ENCODE measurements around the gene TRIM29.
A peak's percentile ranks its signal among the peaks of the same experiment; 100 is the strongest.

The TRIM29 gene

DNA sequence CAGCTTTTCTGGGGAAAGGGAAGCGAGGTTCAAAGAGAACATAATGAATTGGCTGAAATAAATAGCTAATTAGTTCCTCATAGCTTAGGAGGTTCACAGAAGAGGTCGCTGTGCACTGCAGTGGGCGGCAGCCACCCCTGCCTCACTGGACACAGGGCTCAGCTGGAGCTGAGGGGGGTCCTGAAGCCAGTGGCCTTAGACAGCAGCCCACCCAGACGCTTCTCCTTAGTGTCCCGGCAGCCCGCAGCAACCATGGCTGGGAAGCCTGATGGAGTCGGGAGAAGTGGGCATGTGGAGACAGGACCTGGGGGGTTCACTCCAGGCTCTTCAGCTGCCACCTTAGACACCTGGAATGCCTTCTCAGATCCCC, 75.4 kb downstream of the TRIM29 start:
- Histone ChIP-seq H3K4me1 (ENCODE audit: insufficient read depth, low read length) (peaks cover 18% of the 10 kb centered on the region), H2AFZ (ENCODE audit: low read depth, low read length) (peak overlapping the region; percentile 44), H3K4me3 (ENCODE audit: low read length) (no peak overlapping the region), H3K36me3 (ENCODE audit: insufficient read depth, low read length) (no peaks in the 10 kb centered on the region), H3K9me3 (ENCODE audit: low read length) (no peaks in the 10 kb centered on the region), H3K27me3 (ENCODE audit: insufficient read depth, low read length) (peaks cover 22% of the 10 kb centered on the region)

DNA sequence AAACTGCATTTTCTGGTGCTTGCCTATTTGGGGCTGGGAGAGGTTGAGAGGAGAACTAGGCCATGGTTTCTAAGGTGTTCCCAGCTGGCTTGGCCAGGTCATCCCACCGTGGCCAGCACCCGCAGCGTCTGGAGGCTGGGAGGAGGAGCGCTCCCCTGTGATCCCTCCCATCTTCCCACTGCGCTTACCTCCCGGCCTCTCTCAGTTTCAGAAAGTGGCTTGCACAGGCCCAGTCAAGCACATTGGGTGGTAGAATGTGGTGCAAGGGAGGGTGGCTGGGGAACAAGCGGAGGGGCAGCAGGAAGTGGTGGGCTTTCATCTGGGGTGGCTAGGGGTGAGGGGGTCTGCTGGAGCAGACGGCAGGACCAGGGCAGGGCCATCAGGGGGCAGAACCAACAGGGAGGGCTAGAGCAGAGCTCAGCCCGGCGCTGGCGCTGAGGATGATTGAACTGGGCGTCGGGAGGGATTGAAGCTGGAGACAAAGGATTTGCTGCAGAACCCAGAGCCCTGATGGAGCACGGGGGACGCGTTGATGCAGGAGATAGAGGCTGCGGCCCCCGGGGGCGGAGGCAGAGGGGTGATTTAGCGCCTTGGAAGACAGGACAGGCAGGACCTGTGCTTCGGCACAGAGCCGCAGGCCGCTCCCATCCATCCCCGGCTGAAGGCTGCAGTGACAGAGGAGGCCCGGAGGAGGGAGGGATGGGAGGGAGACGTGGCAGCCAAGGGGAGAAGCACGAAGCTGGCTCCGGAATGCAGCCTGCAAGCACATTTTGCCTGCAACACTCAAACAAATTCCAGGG, 76.0 kb downstream of the TRIM29 start:
- H3K9me3 ChIP-seq (ENCODE audit: low read length) = no peaks in the 10 kb centered on the region

More for the DNA sequence above, 76.0 kb downstream of the TRIM29 start:
- H3K36me3 ChIP-seq (ENCODE audit: insufficient read depth, low read length) = no peaks in the 10 kb centered on the region
- peaks cover 21% of the 10 kb centered on the region for H3K27me3 ChIP-seq (ENCODE audit: insufficient read depth, low read length)
- H3K4me1 ChIP-seq (ENCODE audit: insufficient read depth, low read length) = peaks cover 22% of the 10 kb centered on the region
- H2AFZ ChIP-seq (ENCODE audit: low read depth, low read length) = peak overlapping the region; percentile 44
- no peak overlapping the region for H3K4me3 ChIP-seq (ENCODE audit: low read length)
